Measurements from ENCODE around the gene B3GALT5. TPM values are rescaled to one million over a fixed set of nuclear protein-coding genes. Genes with fewer than 3 reads are reported as not detected.
"Not testable (repeated sequence)": the region's sequence is repeated elsewhere in the genome, so short reads cannot be mapped to it uniquely, and the experiment has no call there.

Gene B3GALT5
- total and polyA plus RNA-seq, 4 experiments from 2014 or later, result not detected

GRCh38 chr21:39580744-39581143, 32.0 kb upstream of the B3GALT5 start:
- no peaks in the 10 kb centered on the region for H3K4me1 Mint-ChIP-seq
- no peak overlapping the region for H3K4me3 Mint-ChIP-seq
- H3K36me3 ChIP-seq (ENCODE audit: insufficient read depth, low read length), result no peaks in the 10 kb centered on the region
- H3K4me1 ChIP-seq (ENCODE audit: insufficient read depth, low read length), result no peaks in the 10 kb centered on the region
- H3K9me3 Mint-ChIP-seq, result peaks cover 0 to 12% (median 0%) of the 10 kb centered on the region in 8 donors
- no peaks in the 10 kb centered on the region for H3K36me3 Mint-ChIP-seq
- H3K27ac ChIP-seq (ENCODE audit: low read depth, low read length), result no peak overlapping the region
- H3K9me3 ChIP-seq (ENCODE audit: control insufficient read depth in 1 of 2, low read length in 2 of 2), result no peaks in the 10 kb centered on the region
- ChIA-PET CTCF (ENCODE audit: partially characterized antibody) (no interaction called here), POLR2A (ENCODE audit: partially characterized antibody) (no interaction called here)
- H3K27ac Mint-ChIP-seq, result no peak overlapping the region
- intact Hi-C loops (cut with micrococcal nuclease), result no loop called here
- no peak for DNase-seq
- H3K4me3 ChIP-seq (ENCODE audit: low read length in 2 of 2), result no peak overlapping the region
- peaks cover 0 to 6% of the 10 kb centered on the region in 2 donors for H3K27me3 Mint-ChIP-seq
- no peaks in the 10 kb centered on the region for H3K27me3 ChIP-seq (ENCODE audit: insufficient read depth, low read length)

GRCh38 chr21:39581414-39581813, 31.3 kb upstream of the B3GALT5 start:
- intact Hi-C loops (cut with micrococcal nuclease), result no loop called here
- DNase-seq, result no peak
- no peaks in the 10 kb centered on the region for H3K27me3 ChIP-seq (ENCODE audit: insufficient read depth, low read length)

GRCh38 chr21:39582749-39583148, 30.0 kb upstream of the B3GALT5 start:
- DNase-seq, result no peak
- no peak overlapping the region for H3K4me3 ChIP-seq (ENCODE audit: low read length in 2 of 2)
- H3K27ac Mint-ChIP-seq, result no peak overlapping the region
- H3K27ac ChIP-seq (ENCODE audit: low read depth, low read length), result no peak overlapping the region
- H3K4me1 Mint-ChIP-seq, result no peaks in the 10 kb centered on the region
- ChIA-PET POLR2A (ENCODE audit: partially characterized antibody) (no interaction called here), CTCF (ENCODE audit: partially characterized antibody) (no interaction called here)
- H3K27me3 Mint-ChIP-seq, result peaks cover 0 to 7% of the 10 kb centered on the region in 2 donors
- H3K36me3 Mint-ChIP-seq, result no peaks in the 10 kb centered on the region
- intact Hi-C loops (cut with micrococcal nuclease), result no loop called here
- H3K4me1 ChIP-seq (ENCODE audit: insufficient read depth, low read length), result no peaks in the 10 kb centered on the region
- H3K9me3 ChIP-seq (ENCODE audit: control insufficient read depth in 1 of 2, low read length in 2 of 2), result no peaks in the 10 kb centered on the region
- no peak overlapping the region for H3K4me3 Mint-ChIP-seq
- H3K36me3 ChIP-seq (ENCODE audit: insufficient read depth, low read length), result no peaks in the 10 kb centered on the region
- no peaks in the 10 kb centered on the region for H3K27me3 ChIP-seq (ENCODE audit: insufficient read depth, low read length)
- peaks cover 0 to 15% (median 4%) of the 10 kb centered on the region in 8 donors for H3K9me3 Mint-ChIP-seq

More at GRCh38 chr21:39581414-39581813, 31.3 kb upstream of the B3GALT5 start:
- no peaks in the 10 kb centered on the region for H3K36me3 Mint-ChIP-seq
- no peak overlapping the region for H3K27ac ChIP-seq (ENCODE audit: low read depth, low read length)
- H3K36me3 ChIP-seq (ENCODE audit: insufficient read depth, low read length), result no peaks in the 10 kb centered on the region
- no peak overlapping the region for H3K4me3 ChIP-seq (ENCODE audit: low read length in 2 of 2)
- H3K27ac Mint-ChIP-seq, result no peak overlapping the region
- H3K27me3 Mint-ChIP-seq, result peaks cover 0 to 6% of the 10 kb centered on the region in 2 donors
- H3K9me3 ChIP-seq (ENCODE audit: control insufficient read depth in 1 of 2, low read length in 2 of 2), result no peaks in the 10 kb centered on the region
- H3K4me3 Mint-ChIP-seq, result no peak overlapping the region
- H3K4me1 Mint-ChIP-seq, result no peaks in the 10 kb centered on the region
- peaks cover 0 to 15% (median 1%) of the 10 kb centered on the region in 8 donors for H3K9me3 Mint-ChIP-seq
- no peaks in the 10 kb centered on the region for H3K4me1 ChIP-seq (ENCODE audit: insufficient read depth, low read length)
- CTCF ChIA-PET (ENCODE audit: partially characterized antibody), result no interaction called here
- POLR2A ChIA-PET (ENCODE audit: partially characterized antibody), result no interaction called here

GRCh38 chr21:39583586-39583985, 29.2 kb upstream of the B3GALT5 start:
- H3K27me3 ChIP-seq (ENCODE audit: insufficient read depth, low read length), result not testable (repeated sequence)

GRCh38 chr21:39587376-39587775, 25.4 kb upstream of the B3GALT5 start:
- Mint-ChIP-seq H3K36me3 (no peaks in the 10 kb centered on the region), H3K4me3 (no peak overlapping the region), H3K27ac (no peak overlapping the region), H3K27me3 (peaks cover 0 to 5% of the 10 kb centered on the region in 2 donors), H3K9me3 (peaks cover 0 to 12% (median 8%) of the 10 kb centered on the region in 8 donors), H3K4me1 (no peaks in the 10 kb centered on the region)
- intact Hi-C loops (cut with micrococcal nuclease), result no loop called here
- no peaks in the 10 kb centered on the region for H3K4me1 ChIP-seq (ENCODE audit: insufficient read depth, low read length)
- DNase-seq, result no peak
- H3K27ac ChIP-seq (ENCODE audit: low read depth, low read length), result no peak overlapping the region
- no peak overlapping the region for H3K4me3 ChIP-seq (ENCODE audit: low read length in 2 of 2)
- ChIA-PET POLR2A (ENCODE audit: partially characterized antibody) (no interaction called here), CTCF (ENCODE audit: partially characterized antibody) (no interaction called here)
- H3K27me3 ChIP-seq (ENCODE audit: insufficient read depth, low read length), result no peaks in the 10 kb centered on the region
- no peaks in the 10 kb centered on the region for H3K36me3 ChIP-seq (ENCODE audit: insufficient read depth, low read length)
- H3K9me3 ChIP-seq (ENCODE audit: control insufficient read depth in 1 of 2, low read length in 2 of 2), result no peaks in the 10 kb centered on the region

More at GRCh38 chr21:39583586-39583985, 29.2 kb upstream of the B3GALT5 start:
- H3K27ac ChIP-seq (ENCODE audit: low read depth, low read length); H3K4me3 ChIP-seq (ENCODE audit: low read length in 2 of 2); H3K36me3 Mint-ChIP-seq; H3K9me3 ChIP-seq (ENCODE audit: control insufficient read depth in 1 of 2, low read length in 2 of 2); intact Hi-C loops (cut with micrococcal nuclease); H3K4me3 Mint-ChIP-seq; H3K4me1 ChIP-seq (ENCODE audit: insufficient read depth, low read length); H3K27ac Mint-ChIP-seq; DNase-seq; H3K27me3 Mint-ChIP-seq; H3K36me3 ChIP-seq (ENCODE audit: insufficient read depth, low read length); CTCF ChIA-PET (ENCODE audit: partially characterized antibody); POLR2A ChIA-PET (ENCODE audit: partially characterized antibody); H3K4me1 Mint-ChIP-seq: not testable (repeated sequence)
- H3K9me3 Mint-ChIP-seq, result peaks cover 0 to 15% (median 7%) of the 10 kb centered on the region in 8 donors

- POLR2A ChIA-PET (ENCODE audit: partially characterized antibody), result no interaction called here
- H3K36me3 ChIP-seq (ENCODE audit: insufficient read depth, low read length), result no peaks in the 10 kb centered on the region
- intact Hi-C loops (cut with micrococcal nuclease), result no loop called here
- no peaks in the 10 kb centered on the region for H3K27me3 ChIP-seq (ENCODE audit: insufficient read depth, low read length)
- H3K27ac ChIP-seq (ENCODE audit: low read depth, low read length), result no peak overlapping the region
- Mint-ChIP-seq H3K4me3 (no peak overlapping the region), H3K27ac (no peak overlapping the region), H3K36me3 (no peaks in the 10 kb centered on the region), H3K4me1 (no peaks in the 10 kb centered on the region), H3K9me3 (peaks cover 0 to 12% (median 8%) of the 10 kb centered on the region in 8 donors), H3K27me3 (peaks cover 0 to 5% of the 10 kb centered on the region in 2 donors)
- no peak for DNase-seq
- no peaks in the 10 kb centered on the region for H3K4me1 ChIP-seq (ENCODE audit: insufficient read depth, low read length)
- H3K9me3 ChIP-seq (ENCODE audit: control insufficient read depth in 1 of 2, low read length in 2 of 2), result no peaks in the 10 kb centered on the region
- CTCF ChIA-PET (ENCODE audit: partially characterized antibody), result no interaction called here
- no peak overlapping the region for H3K4me3 ChIP-seq (ENCODE audit: low read length in 2 of 2)
These were observed 23.9 kb upstream of the B3GALT5 start for GRCh38 chr21:39588884-39589283.

GRCh38 chr21:39593522-39593921, 19.2 kb upstream of the B3GALT5 start:
- H3K27me3 ChIP-seq (ENCODE audit: insufficient read depth, low read length), result no peaks in the 10 kb centered on the region
- CTCF ChIA-PET (ENCODE audit: partially characterized antibody), result no interaction called here
- no peaks in the 10 kb centered on the region for H3K36me3 ChIP-seq (ENCODE audit: insufficient read depth, low read length)
- Mint-ChIP-seq H3K27ac (no peak overlapping the region), H3K4me3 (no peak overlapping the region), H3K4me1 (no peaks in the 10 kb centered on the region), H3K9me3 (peaks cover 0 to 5% (median 0%) of the 10 kb centered on the region in 8 donors), H3K36me3 (no peaks in the 10 kb centered on the region), H3K27me3 (peaks cover 0 to 4% of the 10 kb centered on the region in 2 donors)
- POLR2A ChIA-PET (ENCODE audit: partially characterized antibody), result no interaction called here
- no peak for DNase-seq
- intact Hi-C loops (cut with micrococcal nuclease), result no loop called here
- H3K4me3 ChIP-seq (ENCODE audit: low read length in 2 of 2), result no peak overlapping the region
- H3K9me3 ChIP-seq (ENCODE audit: control insufficient read depth in 1 of 2, low read length in 2 of 2), result no peaks in the 10 kb centered on the region
- no peaks in the 10 kb centered on the region for H3K4me1 ChIP-seq (ENCODE audit: insufficient read depth, low read length)
- H3K27ac ChIP-seq (ENCODE audit: low read depth, low read length), result no peak overlapping the region

GRCh38 chr21:39595465-39595864, 17.3 kb upstream of the B3GALT5 start:
- Mint-ChIP-seq H3K27me3 (no peaks in the 10 kb centered on the region), H3K4me1 (no peaks in the 10 kb centered on the region), H3K9me3 (peaks cover 0 to 5% (median 0%) of the 10 kb centered on the region in 8 donors), H3K4me3 (no peak overlapping the region), H3K36me3 (no peaks in the 10 kb centered on the region), H3K27ac (no peak overlapping the region)
- Histone ChIP-seq H3K36me3 (ENCODE audit: insufficient read depth, low read length) (no peaks in the 10 kb centered on the region), H3K4me3 (ENCODE audit: low read length in 2 of 2) (no peak overlapping the region), H3K4me1 (ENCODE audit: insufficient read depth, low read length) (no peaks in the 10 kb centered on the region), H3K27ac (ENCODE audit: low read depth, low read length) (no peak overlapping the region), H3K27me3 (ENCODE audit: insufficient read depth, low read length) (no peaks in the 10 kb centered on the region), H3K9me3 (ENCODE audit: control insufficient read depth in 1 of 2, low read length in 2 of 2) (no peaks in the 10 kb centered on the region)
- CTCF ChIA-PET (ENCODE audit: partially characterized antibody), result no interaction called here
- POLR2A ChIA-PET (ENCODE audit: partially characterized antibody), result no interaction called here
- no peak for DNase-seq
- intact Hi-C loops (cut with micrococcal nuclease), result no loop called here
